Panc1 (cell line): ENCODE results near the gene TP63. TPM values are rescaled to one million over a fixed set of nuclear protein-coding genes. Genes with fewer than 3 reads are reported as not detected.

Source experiments
- ATAC-seq: fragments of 200-7000 bp; cut with Tn5 transposase; 2 replicates; pipeline ENCODE4 v1.9.1; 2020; ENCODE audit warnings: mild to moderate bottlenecking, moderate library complexity
- BruUV-seq: library from RNA; stranded (reverse); fragments of 400-500 nt; replicated peaks from 2 replicates; lab custom pipeline; 2021; lab: Mats Ljungman, UMichigan
- CTCF ChIA-PET: fragments of 300-600 bp; sonication (Branson Sonifier 250); formaldehyde crosslinking; loops from one replicate; lab custom pipeline; 2022; ENCODE audit warnings: antibody characterized with exemption; lab: Charles Lee
- POLR2A ChIA-PET: fragments of 300-600 bp; sonication (Branson Sonifier 250); formaldehyde crosslinking; loops from one replicate; lab custom pipeline; 2022; ENCODE audit warnings: antibody characterized with exemption; lab: Charles Lee
- DNase-seq: peaks from one replicate; pipeline ENCODE4 v3.0.0-alpha.2; 2010; ENCODE audit warnings: low read depth, low spot score
- H3K27ac ChIP-seq: 2 replicates; pipeline ENCODE4 v1.5.1; 2011; ENCODE audit warnings: mild to moderate bottlenecking, low read length, inconsistent platforms
- H3K27me3 ChIP-seq: fragments of 200-500 bp; sonication (Bioruptor generic); 2 replicates; pipeline ENCODE4 v1.6.0; 2014; ENCODE audit warnings: low read length, inconsistent platforms; ENCODE audit not compliant: control insufficient read depth, insufficient read depth
- H3K36me3 ChIP-seq: fragments of 200-500 bp; sonication (Bioruptor generic); 2 replicates; pipeline ENCODE4 v1.5.1; 2014; ENCODE audit warnings: inconsistent platforms, mild to moderate bottlenecking, low read length, moderate library complexity; ENCODE audit not compliant: control insufficient read depth, insufficient read depth
- H3K4me1 ChIP-seq: 2 replicates; pipeline ENCODE4 v1.5.1; 2011; ENCODE audit warnings: inconsistent platforms, mild to moderate bottlenecking, low read length, moderate library complexity; ENCODE audit not compliant: control insufficient read depth, insufficient read depth
- H3K4me3 ChIP-seq, 2 experiments: 2 replicates each; pipeline ENCODE4 v1.5.1; 2011 to 2012; ENCODE audit warnings: low read depth in 2 of 2, low read length in 2 of 2, mild to moderate bottlenecking in 2 of 2, inconsistent platforms in 1 of 2, moderate library complexity in 1 of 2
- H3K9me3 ChIP-seq: fragments of 200-500 bp; sonication (Bioruptor generic); 2 replicates; pipeline ENCODE4 v1.5.1; 2014; ENCODE audit warnings: low read depth, mild to moderate bottlenecking, inconsistent platforms, low read length, moderate library complexity; ENCODE audit not compliant: control insufficient read depth, insufficient read depth
- CTCF ChIP-seq: fragments of 450-650 bp; IDR thresholded peaks from 2 replicates; pipeline ENCODE4 v1.5.1; 2017; ENCODE audit warnings: mild to moderate bottlenecking
- POLR2AphosphoS5 ChIP-seq: IDR thresholded peaks from 2 replicates; pipeline ENCODE4 v1.6.1; 2012; ENCODE audit warnings: mild to moderate bottlenecking, low read depth, low read length, moderate library complexity
- REST ChIP-seq, 2 experiments: IDR thresholded peaks; 2 replicates each; pipeline ENCODE4 v1.6.1; 2011 to 2012; ENCODE audit warnings: low read depth in 2 of 2, control low read depth in 1 of 2, low read length in 1 of 2, mild to moderate bottlenecking in 1 of 2, moderate library complexity in 1 of 2; ENCODE audit not compliant: insufficient read depth in 1 of 2
- SIN3A ChIP-seq: IDR thresholded peaks from 2 replicates; pipeline ENCODE4 v1.6.1; 2012; ENCODE audit warnings: low read depth, mild to moderate bottlenecking, low read length, moderate library complexity, borderline replicate concordance; ENCODE audit not compliant: insufficient read depth
- TCF7L2 ChIP-seq: IDR thresholded peaks from 2 replicates; pipeline ENCODE4 v1.6.1; 2011; ENCODE audit warnings: mild to moderate bottlenecking, low read depth, low read length, inconsistent platforms
- in situ Hi-C: cut with HindIII; loops from 2 replicates; pipeline ENCODE4 v1.10.0; 2016; ENCODE audit warnings: low sequenced_read_pairs, low pct_unique_long_range_greater_than_20kb
- intact Hi-C: fragments of 100-400 bp; cut with micrococcal nuclease; formaldehyde crosslinking; loops from one replicate; pipeline ENCODE4 v1.10.0; 2022; ENCODE audit not compliant: unreplicated experiment
- total RNA-seq: library from RNA; stranded (reverse); gene quantifications from one replicate; pipeline ENCODE4 v1.2.1, GENCODE V29; 2021; ENCODE audit not compliant: unreplicated experiment

The TP63 gene
- total RNA-seq, 1 experiment from 2014 or later = 0.51 TPM

GRCh38 chr3:189803254-189803653 is 172.1 kb downstream of the TP63 start:
- no TSS peak for BruUV-seq
- Histone ChIP-seq H3K27ac (no peak overlapping the region), H3K36me3 (no peaks in the 10 kb centered on the region), H3K27me3 (no peaks in the 10 kb centered on the region), H3K4me3 (no peak overlapping the region), H3K4me1 (no peaks in the 10 kb centered on the region), H3K9me3 (no peaks in the 10 kb centered on the region)
- intact Hi-C loops = no loop called here
- CTCF ChIA-PET = no interaction called here
- ATAC-seq (no peak), DNase-seq (no peak)
- POLR2A ChIA-PET = no interaction called here
- TF ChIP-seq REST (IDR thresholded peaks at IDR 0.05; ENCODE audit: insufficient read depth in 1 of 2, low read depth in 2 of 2, low read length in 1 of 2) (no peak), SIN3A (no peak), CTCF (no peak), POLR2AphosphoS5 (no peak), TCF7L2 (no peak)
- in situ Hi-C loops = no loop called here

- POLR2A ChIA-PET = no interaction called here
- TF ChIP-seq TCF7L2 (no peak), POLR2AphosphoS5 (no peak), SIN3A (no peak), CTCF (no peak), REST (IDR thresholded peaks at IDR 0.05; ENCODE audit: insufficient read depth in 1 of 2, low read depth in 2 of 2, low read length in 1 of 2) (no peak)
- CTCF ChIA-PET = no interaction called here
- BruUV-seq = no TSS peak
- Histone ChIP-seq H3K36me3 (no peaks in the 10 kb centered on the region), H3K27ac (no peak overlapping the region), H3K9me3 (no peaks in the 10 kb centered on the region), H3K4me3 (no peak overlapping the region), H3K27me3 (no peaks in the 10 kb centered on the region), H3K4me1 (no peaks in the 10 kb centered on the region)
- in situ Hi-C loops (no loop called here), intact Hi-C loops (no loop called here)
- ATAC-seq (no peak), DNase-seq (no peak)
Observed at GRCh38 chr3:189805375-189806067, 174.3 kb downstream of the TP63 start.
